Activated CD4-positive, alpha-beta T cell treated with anti-CD3 and anti-CD28 coated beads for 36 hours (primary cell): ENCODE results near the gene CHAC1. TPM values are rescaled to one million over a fixed set of nuclear protein-coding genes. Genes with fewer than 3 reads are reported as not detected.

Experiments
- ATAC-seq: fragments of 200-7000 bp; cut with Tn5 transposase; one replicate; pipeline ENCODE4 v1.10.0; 2021; ENCODE audit warnings: mild to moderate bottlenecking, moderate library complexity
- CTCF ChIA-PET: fragments of 350-600 bp; sonication (Branson Sonifier 250); formaldehyde crosslinking; loops from one replicate; lab custom pipeline; 2021; ENCODE audit warnings: antibody characterized with exemption; lab: Charles Lee
- POLR2A ChIA-PET: fragments of 350-600 bp; sonication (Branson Sonifier 250); formaldehyde crosslinking; loops from one replicate; lab custom pipeline; 2021; ENCODE audit warnings: antibody characterized with exemption, inconsistent platforms; lab: Charles Lee
- DNase-seq: peaks from one replicate; pipeline ENCODE4 v3.0.0-alpha.2; 2020
- H3K27ac Mint-ChIP-seq: one replicate; pipeline ENCODE4 v1.8.0; 2021; ENCODE audit warnings: mixed read lengths
- H3K27me3 Mint-ChIP-seq: one replicate; pipeline ENCODE4 v1.8.0; 2021; ENCODE audit warnings: mixed read lengths
- H3K36me3 Mint-ChIP-seq: one replicate; pipeline ENCODE4 v1.8.0; 2021; ENCODE audit warnings: low read depth, mixed read lengths
- H3K4me1 Mint-ChIP-seq: one replicate; pipeline ENCODE4 v1.8.0; 2021; ENCODE audit warnings: mixed read lengths
- H3K4me3 Mint-ChIP-seq: one replicate; pipeline ENCODE4 v1.8.0; 2021; ENCODE audit warnings: mild to moderate bottlenecking, moderate library complexity, mixed read lengths
- H3K9me3 Mint-ChIP-seq: one replicate; pipeline ENCODE4 v1.8.0; 2021; ENCODE audit warnings: low read depth, mixed read lengths
- intact Hi-C, 2 experiments: fragments of 100-400 bp; cut with DNase I in 1 of 2; cut with micrococcal nuclease in 1 of 2; formaldehyde crosslinking; loops; one replicate each; pipeline versions ENCODE4 v1.14.2 to v1.15.1; 2022 to 2024; cut with DNase I, micrococcal nuclease
- total RNA-seq, 2 experiments: library from RNA; stranded (reverse); gene quantifications; one replicate each; pipeline ENCODE4 v1.2.3, GENCODE V29; 2021

Gene CHAC1
- total RNA-seq, 2 experiments from 2014 or later = 31.1 to 32.2 TPM

- ChIA-PET CTCF (interaction anchor here (0.7 to 1.0 kb wide), 5 partner anchors 14 to 73 kb away, joined by 3 to 5 read pairs (median 3); no protein-coding TSS in a partner anchor), POLR2A (no interaction called here)
- Mint-ChIP-seq H3K27me3 (no peaks in the 10 kb centered on the region), H3K27ac (no peak overlapping the region), H3K4me1 (no peaks in the 10 kb centered on the region), H3K9me3 (no peaks in the 10 kb centered on the region), H3K36me3 (no peaks in the 10 kb centered on the region), H3K4me3 (no peak overlapping the region)
- no peak for ATAC-seq
- no peak for DNase-seq
- intact Hi-C loops = no loop called here
These were observed 15.2 kb downstream of the CHAC1 start for GRCh38 chr15:40968290-40969085.

- intact Hi-C loops = no loop called here
These were observed 16.1 kb downstream of the CHAC1 start for GRCh38 chr15:40969363-40969762.

GRCh38 chr15:40974879-40975278, 21.6 kb downstream of the CHAC1 start:
- intact Hi-C loops = no loop called here
- Mint-ChIP-seq H3K27ac (no peak overlapping the region), H3K27me3 (no peaks in the 10 kb centered on the region), H3K36me3 (peaks cover 18% of the 10 kb centered on the region), H3K4me1 (no peaks in the 10 kb centered on the region), H3K4me3 (no peak overlapping the region), H3K9me3 (no peaks in the 10 kb centered on the region)
- DNase-seq = no peak
- ChIA-PET CTCF (interaction anchor here (1.0 to 1.5 kb wide), 3 partner anchors 23 to 71 kb away, joined by 3 to 6 read pairs (median 3); no protein-coding TSS in a partner anchor), POLR2A (no interaction called here)
- no peak for ATAC-seq

More at GRCh38 chr15:40969363-40969762, 16.1 kb downstream of the CHAC1 start:
- H3K4me3 Mint-ChIP-seq = no peak overlapping the region
- H3K4me1 Mint-ChIP-seq = no peaks in the 10 kb centered on the region
- no peak overlapping the region for H3K27ac Mint-ChIP-seq
- H3K9me3 Mint-ChIP-seq = no peaks in the 10 kb centered on the region
- POLR2A ChIA-PET = interaction anchor here (0.7 kb wide), 2 partner anchors 38 to 213 kb away, joined by 3 read pairs; no protein-coding TSS in a partner anchor
- H3K36me3 Mint-ChIP-seq = no peaks in the 10 kb centered on the region
- DNase-seq = no peak
- no peak for ATAC-seq
- H3K27me3 Mint-ChIP-seq = no peaks in the 10 kb centered on the region
- CTCF ChIA-PET = interaction anchor here (0.7 to 1.1 kb wide), 5 partner anchors 15 to 67 kb away, joined by 3 to 5 read pairs (median 3); no protein-coding TSS in a partner anchor

- H3K4me3 Mint-ChIP-seq = no peak overlapping the region
- DNase-seq (no peak), ATAC-seq (no peak)
- intact Hi-C loops = no loop called here
- H3K9me3 Mint-ChIP-seq = no peaks in the 10 kb centered on the region
- CTCF ChIA-PET = interaction anchor here (0.6 to 1.5 kb wide), 3 partner anchors 70 to 856 kb away, joined by 3 to 6 read pairs (median 3); no protein-coding TSS in a partner anchor
- no peaks in the 10 kb centered on the region for H3K27me3 Mint-ChIP-seq
- no peaks in the 10 kb centered on the region for H3K4me1 Mint-ChIP-seq
- H3K36me3 Mint-ChIP-seq = peaks cover 35% of the 10 kb centered on the region
- POLR2A ChIA-PET = no interaction called here
- H3K27ac Mint-ChIP-seq = no peak overlapping the region
These were observed 23.5 kb downstream of the CHAC1 start for GRCh38 chr15:40976819-40977218.

GRCh38 chr15:40978141-40978540, 24.9 kb downstream of the CHAC1 start:
- Mint-ChIP-seq H3K9me3 (no peaks in the 10 kb centered on the region), H3K4me3 (no peak overlapping the region), H3K27ac (no peak overlapping the region), H3K27me3 (no peaks in the 10 kb centered on the region), H3K4me1 (no peaks in the 10 kb centered on the region), H3K36me3 (peaks cover 41% of the 10 kb centered on the region)
- ChIA-PET CTCF (interaction anchor here (1.0 kb wide), 1 partner anchor 24 kb away, joined by 3 read pairs; no protein-coding TSS in a partner anchor), POLR2A (no interaction called here)
- DNase-seq (no peak), ATAC-seq (no peak)
- intact Hi-C loops = no loop called here

GRCh38 chr15:40978562-40978961, 25.3 kb downstream of the CHAC1 start:
- ATAC-seq (no peak), DNase-seq (no peak)
- Mint-ChIP-seq H3K27me3 (no peaks in the 10 kb centered on the region), H3K4me1 (no peaks in the 10 kb centered on the region), H3K9me3 (no peaks in the 10 kb centered on the region), H3K4me3 (no peak overlapping the region), H3K36me3 (peaks cover 43% of the 10 kb centered on the region), H3K27ac (no peak overlapping the region)
- CTCF ChIA-PET = interaction anchor here (1.0 kb wide), 1 partner anchor 24 kb away, joined by 3 read pairs; no protein-coding TSS in a partner anchor
- POLR2A ChIA-PET = no interaction called here
- intact Hi-C loops = no loop called here

GRCh38 chr15:40981186-40981585, 27.9 kb downstream of the CHAC1 start:
- Mint-ChIP-seq H3K9me3 (no peaks in the 10 kb centered on the region), H3K27me3 (no peaks in the 10 kb centered on the region), H3K4me3 (no peak overlapping the region), H3K27ac (no peak overlapping the region), H3K4me1 (no peaks in the 10 kb centered on the region), H3K36me3 (peaks cover 52% of the 10 kb centered on the region)
- ChIA-PET CTCF (interaction anchor here (0.9 kb wide), 1 partner anchor 44 kb away, joined by 4 read pairs; no protein-coding TSS in a partner anchor), POLR2A (no interaction called here)
- no peak for ATAC-seq
- DNase-seq = no peak
- intact Hi-C loops = no loop called here

- H3K27me3 Mint-ChIP-seq = no peaks in the 10 kb centered on the region
- no peaks in the 10 kb centered on the region for H3K4me1 Mint-ChIP-seq
- no peak for ATAC-seq
- no peak overlapping the region for H3K4me3 Mint-ChIP-seq
- no peak overlapping the region for H3K27ac Mint-ChIP-seq
- H3K36me3 Mint-ChIP-seq = peaks cover 59% of the 10 kb centered on the region
- intact Hi-C loops = no loop called here
- no peak for DNase-seq
- ChIA-PET POLR2A (interaction anchor here (0.6 kb wide), 1 partner anchor 20 kb away, joined by 12 read pairs; no protein-coding TSS in a partner anchor), CTCF (interaction anchor here (0.6 to 2.0 kb wide), 7 partner anchors 17 to 430 kb away, joined by 3 to 7 read pairs (median 4); partner anchors contain the start of gene CHAC1)
- no peaks in the 10 kb centered on the region for H3K9me3 Mint-ChIP-seq
These were observed 29.6 kb downstream of the CHAC1 start for GRCh38 chr15:40982855-40983254.

- H3K27me3 Mint-ChIP-seq = no peaks in the 10 kb centered on the region
These were observed 31.1 kb downstream of the CHAC1 start for GRCh38 chr15:40984406-40984805.

GRCh38 chr15:40984964-40985363, 31.7 kb downstream of the CHAC1 start:
- DNase-seq (no peak), ATAC-seq (no peak)
- Mint-ChIP-seq H3K9me3 (no peaks in the 10 kb centered on the region), H3K36me3 (peaks cover 49% of the 10 kb centered on the region), H3K4me1 (peaks cover under 1% of the 10 kb centered on the region), H3K27ac (peak overlapping the region; percentile 29), H3K4me3 (no peak overlapping the region), H3K27me3 (no peaks in the 10 kb centered on the region)
- ChIA-PET CTCF (no interaction called here), POLR2A (interaction anchor here (0.6 kb wide), 1 partner anchor 20 kb away, joined by 3 read pairs; no protein-coding TSS in a partner anchor)
- intact Hi-C loops = no loop called here

More at GRCh38 chr15:40984406-40984805, 31.1 kb downstream of the CHAC1 start:
- H3K27ac Mint-ChIP-seq = no peak overlapping the region
- DNase-seq (no peak), ATAC-seq (no peak)
- intact Hi-C loops = no loop called here
- H3K4me3 Mint-ChIP-seq = no peak overlapping the region
- ChIA-PET POLR2A (interaction anchor here (0.6 to 0.7 kb wide), 2 partner anchors 19 to 138 kb away, joined by 3 to 4 read pairs; no protein-coding TSS in a partner anchor), CTCF (interaction anchor here (2.0 kb wide), 1 partner anchor 81 kb away, joined by 7 read pairs; no protein-coding TSS in a partner anchor)
- H3K9me3 Mint-ChIP-seq = no peaks in the 10 kb centered on the region
- H3K4me1 Mint-ChIP-seq = no peaks in the 10 kb centered on the region
- peaks cover 46% of the 10 kb centered on the region for H3K36me3 Mint-ChIP-seq

GRCh38 chr15:40985541-40986330, 32.5 kb downstream of the CHAC1 start:
- intact Hi-C loops = no loop called here
- ChIA-PET POLR2A (no interaction called here), CTCF (no interaction called here)
- H3K36me3 Mint-ChIP-seq = peaks cover 48% of the 10 kb centered on the region
- DNase-seq = no peak
- no peak for ATAC-seq
- peaks cover 8% of the 10 kb centered on the region for H3K4me1 Mint-ChIP-seq
- H3K4me3 Mint-ChIP-seq = no peak overlapping the region
- H3K27ac Mint-ChIP-seq = no peak overlapping the region
- H3K9me3 Mint-ChIP-seq = no peaks in the 10 kb centered on the region
- H3K27me3 Mint-ChIP-seq = no peaks in the 10 kb centered on the region
